Mononuclear cell (primary cell): ENCODE data around the gene C19orf33. TPM values are rescaled to one million over a fixed set of nuclear protein-coding genes. Genes with fewer than 3 reads are reported as not detected.
"Not testable (repeated sequence)": the region's sequence is repeated elsewhere in the genome, so short reads cannot be mapped to it uniquely, and the experiment has no call there.

ENCODE experiments used
- H3K27me3 ChIP-seq: 2 replicates; pipeline ENCODE4 v1.6.0; 2011; ENCODE audit warnings: low read length, control low read depth; ENCODE audit not compliant: insufficient read depth
- H3K4me1 ChIP-seq: 2 replicates; pipeline ENCODE4 v1.5.1; 2011; ENCODE audit warnings: mild to moderate bottlenecking, low read length, control low read depth; ENCODE audit not compliant: insufficient read depth
- H3K4me3 ChIP-seq: 2 replicates; pipeline ENCODE4 v1.5.1; 2011; ENCODE audit warnings: mild to moderate bottlenecking, low read length, moderate library complexity
- H3K9me3 ChIP-seq: 2 replicates; pipeline ENCODE4 v1.5.1; 2011; ENCODE audit warnings: low read depth, mild to moderate bottlenecking, control low read depth, low read length
- total RNA-seq: library from RNA; depleted of rRNA; stranded (reverse); fragments of >200 nt; gene quantifications from one replicate; pipeline ENCODE4 v1.2.3, GENCODE V29; 2012

C19orf33 gene
- 3.1 TPM for total RNA-seq

- peaks cover 5% of the 10 kb centered on the region for H3K4me1 ChIP-seq
These were observed at the start of gene C19orf33 for GRCh38 chr19:38303517-38304351. TSS of gene C19orf33 (plus strand) at chr19:38304251. CDS start at chr19:38304262, 11 bp downstream.

GRCh38 chr19:38255383-38256014 lies 48.6 kb upstream of the C19orf33 start:
- Histone ChIP-seq H3K9me3 (no peaks in the 10 kb centered on the region), H3K27me3 (peaks cover 16% of the 10 kb centered on the region), H3K4me3 (no peak overlapping the region), H3K4me1 (peaks cover 10% of the 10 kb centered on the region)

More at GRCh38 chr19:38303517-38304351, at the start of gene C19orf33:
- no peak within 1 kb of the TSS for H3K4me3 ChIP-seq
- no peaks in the 10 kb centered on the region for H3K27me3 ChIP-seq
- no peaks in the 10 kb centered on the region for H3K9me3 ChIP-seq

DNA sequence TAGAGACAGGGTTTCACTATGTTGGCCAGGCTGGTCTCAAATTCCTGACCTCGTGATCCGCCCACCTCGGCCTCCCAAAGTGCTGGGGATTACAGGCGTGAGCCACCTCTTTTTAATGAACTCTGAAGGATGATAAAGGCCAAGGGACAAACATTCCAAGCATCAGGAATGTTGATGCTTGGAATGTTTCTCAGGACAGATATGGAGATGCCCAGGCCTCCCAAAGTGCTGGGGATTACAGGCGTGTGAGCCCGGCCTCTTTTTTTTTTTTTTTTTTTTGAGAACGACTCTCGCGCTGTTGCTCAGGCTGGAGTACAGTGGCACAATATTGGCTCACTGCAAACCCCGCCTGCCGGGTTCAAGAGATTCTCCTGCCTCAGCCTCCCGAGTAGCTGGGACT lies 42.1 kb upstream of the C19orf33 start:
- not testable (repeated sequence) for H3K4me3 ChIP-seq, H3K9me3 ChIP-seq, H3K27me3 ChIP-seq
- peaks cover 40% of the 10 kb centered on the region for H3K4me1 ChIP-seq

- Histone ChIP-seq H3K4me3 (no peak overlapping the region), H3K9me3 (no peaks in the 10 kb centered on the region), H3K27me3 (no peaks in the 10 kb centered on the region), H3K4me1 (peaks cover 42% of the 10 kb centered on the region)
These were observed 41.3 kb upstream of the C19orf33 start for GRCh38 chr19:38262585-38263268.

GRCh38 chr19:38263689-38264485 lies 40.2 kb upstream of the C19orf33 start:
- H3K4me3 ChIP-seq: peak overlapping the region; percentile 57
- no peaks in the 10 kb centered on the region for H3K27me3 ChIP-seq
- no peaks in the 10 kb centered on the region for H3K9me3 ChIP-seq
- peaks cover 42% of the 10 kb centered on the region for H3K4me1 ChIP-seq

- H3K27me3 ChIP-seq: no peaks in the 10 kb centered on the region
- H3K4me1 ChIP-seq: peaks cover 42% of the 10 kb centered on the region
- peak within 1 kb of the TSS; percentile 57 for H3K4me3 ChIP-seq
- no peaks in the 10 kb centered on the region for H3K9me3 ChIP-seq
These were observed 39.4 kb upstream of the C19orf33 start, which contains the start of gene SPINT2 for GRCh38 chr19:38264486-38265212. TSS of gene SPINT2 (plus strand) at chr19:38264573. CDS start at chr19:38264893, 320 bp downstream.

DNA sequence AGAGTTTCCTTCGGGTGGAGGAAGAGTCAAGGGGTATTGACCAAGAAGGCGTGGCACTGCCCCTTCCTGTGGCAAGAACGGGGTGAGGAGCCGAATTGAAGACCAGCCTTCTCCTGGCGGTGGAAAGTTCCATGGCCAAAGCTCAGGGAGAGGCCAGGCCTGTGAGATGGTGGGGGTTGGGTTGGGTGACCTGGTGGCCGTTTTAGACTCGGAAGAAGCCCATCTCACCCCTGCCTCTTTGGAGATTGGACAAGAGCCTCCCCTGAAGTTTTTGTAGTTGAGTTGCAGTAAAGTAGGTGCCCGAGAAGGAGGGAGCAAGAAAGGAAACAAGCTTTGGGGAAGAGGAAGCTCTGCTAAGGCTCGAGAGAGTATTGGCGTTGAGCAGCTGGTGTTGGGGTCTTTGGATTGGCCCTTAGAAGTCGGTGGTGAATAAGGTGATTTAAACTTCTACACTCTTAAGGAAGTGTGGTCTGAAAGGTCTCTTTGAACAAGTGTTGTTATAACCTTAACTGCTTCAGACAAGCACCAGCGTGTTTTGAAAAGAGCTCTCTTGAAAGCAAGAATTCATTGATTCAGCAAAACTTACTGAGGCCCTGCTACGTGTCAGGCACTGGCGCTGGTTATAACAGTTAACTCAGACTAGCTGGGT lies 38.7 kb upstream of the C19orf33 start:
- Histone ChIP-seq H3K4me3 (peak overlapping the region; percentile 57), H3K27me3 (no peaks in the 10 kb centered on the region), H3K4me1 (peaks cover 42% of the 10 kb centered on the region), H3K9me3 (no peaks in the 10 kb centered on the region)

GRCh38 chr19:38265921-38266429 lies 38.1 kb upstream of the C19orf33 start:
- H3K4me3 ChIP-seq: no peak overlapping the region
- H3K27me3 ChIP-seq: no peaks in the 10 kb centered on the region
- H3K4me1 ChIP-seq: peaks cover 42% of the 10 kb centered on the region
- H3K9me3 ChIP-seq: no peaks in the 10 kb centered on the region

- Histone ChIP-seq H3K9me3 (no peaks in the 10 kb centered on the region), H3K4me3 (no peak overlapping the region), H3K4me1 (peaks cover 42% of the 10 kb centered on the region), H3K27me3 (no peaks in the 10 kb centered on the region)
These were observed 37.0 kb upstream of the C19orf33 start for GRCh38 chr19:38266981-38267597.

DNA sequence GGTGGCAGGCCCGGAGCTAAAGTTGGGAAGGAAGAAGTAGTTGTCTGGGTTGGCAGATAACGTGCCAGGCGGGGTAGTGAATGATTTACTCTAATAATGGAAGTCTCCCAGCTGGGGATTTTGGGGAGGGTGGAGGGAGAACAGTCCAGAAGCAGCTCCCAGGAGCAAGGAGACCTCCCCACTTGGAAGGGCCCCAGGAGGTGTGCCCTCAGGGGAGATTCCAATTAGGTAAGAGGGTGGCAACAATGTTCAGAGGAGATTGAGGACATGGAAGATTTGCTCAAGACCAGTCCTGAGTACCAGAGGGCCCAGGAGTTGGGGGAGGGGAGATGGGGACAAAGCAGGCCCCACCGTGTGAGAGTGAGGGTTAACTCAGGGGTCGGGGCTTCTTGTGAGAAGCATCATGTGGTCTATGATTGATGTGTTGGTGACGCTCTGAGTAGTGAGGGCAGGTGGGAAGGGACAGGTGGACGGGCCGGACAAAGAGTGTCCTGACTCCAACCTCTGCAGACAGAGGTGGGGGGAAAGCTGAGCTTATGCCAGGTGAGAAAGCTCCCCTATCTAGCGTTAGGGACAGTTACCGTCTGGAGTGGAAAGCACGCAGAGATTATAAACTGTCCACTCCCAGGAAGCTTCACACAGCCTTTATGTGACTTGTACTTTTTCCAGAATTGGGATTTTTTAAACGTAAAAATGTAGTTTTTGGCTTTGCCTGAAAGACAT lies 36.1 kb upstream of the C19orf33 start:
- Histone ChIP-seq H3K27me3 (no peaks in the 10 kb centered on the region), H3K4me3 (no peak overlapping the region), H3K4me1 (peaks cover 42% of the 10 kb centered on the region), H3K9me3 (no peaks in the 10 kb centered on the region)

GRCh38 chr19:38268539-38268938 lies 35.5 kb upstream of the C19orf33 start:
- peaks cover 37% of the 10 kb centered on the region for H3K4me1 ChIP-seq
- no peak overlapping the region for H3K4me3 ChIP-seq
- no peaks in the 10 kb centered on the region for H3K9me3 ChIP-seq
- no peaks in the 10 kb centered on the region for H3K27me3 ChIP-seq

GRCh38 chr19:38270587-38271167 lies 33.4 kb upstream of the C19orf33 start:
- Histone ChIP-seq H3K9me3 (no peaks in the 10 kb centered on the region), H3K27me3 (no peaks in the 10 kb centered on the region), H3K4me1 (peaks cover 16% of the 10 kb centered on the region), H3K4me3 (no peak overlapping the region)
